ENCODE results near the gene UCKL1.

DNA sequence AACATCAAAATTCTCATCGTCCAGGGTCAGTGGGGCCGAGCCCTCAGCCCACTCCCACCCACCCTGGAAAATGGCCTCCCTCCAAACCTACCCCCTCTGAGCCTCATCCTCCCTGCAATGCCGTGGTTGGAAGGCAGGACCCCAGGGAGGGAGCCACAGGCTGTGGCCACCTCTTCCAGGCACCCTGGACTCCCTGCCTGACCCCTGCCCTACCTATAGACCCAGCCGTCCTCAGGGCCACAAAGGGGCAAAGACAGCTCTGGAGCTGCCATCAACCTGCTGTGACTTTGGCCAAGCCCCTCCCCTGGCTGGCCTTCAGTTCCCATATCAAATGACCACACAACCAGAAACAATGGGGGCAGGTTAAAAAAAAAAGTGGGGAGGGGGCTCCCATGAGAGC lies 2.3 kb upstream of the UCKL1 start:
- TF ChIP-seq POLR2A (IDR thresholded peaks at IDR 0.05; ENCODE audit: low read depth, low read length) (no peak), POLR2AphosphoS5 (IDR thresholded peaks at IDR 0.05; ENCODE audit: low read depth, low read length) (no peak)

Data from GM12892 (cell line).